HCT116 (cell line): ENCODE data around the gene SORCS2. TPM values are rescaled to one million over a fixed set of nuclear protein-coding genes. Genes with fewer than 3 reads are reported as not detected.

Experiments
- ATAC-seq: fragments of 200-7000 bp; cut with Tn5 transposase; 2 replicates; pipeline ENCODE4 v1.9.1; 2020; ENCODE audit warnings: mild to moderate bottlenecking, moderate library complexity
- BruUV-seq: library from RNA; stranded (reverse); fragments of 400-500 nt; replicated peaks from 2 replicates; lab custom pipeline; 2021; lab: Mats Ljungman, UMichigan
- CTCF ChIA-PET: fragments of 300-600 bp; sonication (Branson Sonifier 250); formaldehyde crosslinking; loops from one replicate; lab custom pipeline; 2021; ENCODE audit warnings: antibody characterized with exemption; lab: Charles Lee
- POLR2A ChIA-PET: fragments of 300-600, 350-600 bp; sonication (Branson Sonifier 250); formaldehyde crosslinking; loops from one replicate; lab custom pipeline; 2021; ENCODE audit warnings: antibody characterized with exemption; lab: Charles Lee
- RAD21 ChIA-PET, 2 experiments: fragments of 300-600 bp; sonication (Branson Sonifier 250); formaldehyde crosslinking; loops; one replicate each; lab custom pipeline; 2023; ENCODE audit warnings: low total read pairs in 2 of 2; ENCODE audit not compliant: uncharacterized antibody in 2 of 2, unreplicated experiment in 2 of 2, low non-redundant PET in 1 of 2; lab: Charles Lee
- DNase-seq: peaks from one replicate; pipeline ENCODE4 v3.0.0-alpha.2; 2010; ENCODE audit warnings: low read depth, low spot score
- H2AFZ ChIP-seq: fragments of 200-600 bp; shearing (Covaris generic), sonication (generic); 2 replicates; pipeline ENCODE4 v1.6.1; 2017; ENCODE audit warnings: low read depth, mixed run types, mixed read lengths, antibody characterized with exemption, low read length; ENCODE audit not compliant: poor library complexity, severe bottlenecking
- H3K27ac ChIP-seq: 2 replicates; pipeline ENCODE4 v1.5.1; 2012; ENCODE audit warnings: low read depth, low read length
- H3K27me3 ChIP-seq: fragments of 200-600 bp; sonication (generic); 2 replicates; pipeline ENCODE4 v1.6.1; 2016; ENCODE audit warnings: mixed run types, low read length, mixed read lengths; ENCODE audit not compliant: insufficient read depth
- H3K36me3 ChIP-seq, 2 experiments: fragments of 200-500 bp in 1 of 2; fragments of 200-600 bp in 1 of 2; sonication (Bioruptor generic) in 1 of 2; sonication (generic) in 1 of 2; 2 replicates each; pipeline versions ENCODE4 v1.5.1 to v1.6.1; 2014 to 2016; ENCODE audit warnings: low read length in 2 of 2, inconsistent platforms in 1 of 2, mixed read lengths in 1 of 2, mixed run types in 1 of 2; ENCODE audit not compliant: insufficient read depth in 2 of 2, control insufficient read depth in 1 of 2
- H3K4me1 ChIP-seq, 2 experiments: fragments of 200-600 bp in 1 of 2; sonication (generic) in 1 of 2; 2 replicates each; pipeline versions ENCODE4 v1.5.1 to v1.6.1; 2012 to 2017; ENCODE audit warnings: low read length in 2 of 2, inconsistent platforms in 1 of 2, mild to moderate bottlenecking in 1 of 2, mixed read lengths in 1 of 2, mixed run types in 1 of 2, moderate library complexity in 1 of 2; ENCODE audit not compliant: insufficient read depth in 2 of 2, control insufficient read depth in 1 of 2
- H3K4me2 ChIP-seq: fragments of 200-600 bp; sonication (generic); 2 replicates; pipeline ENCODE4 v1.6.1; 2017; ENCODE audit warnings: mixed run types, low read length, mixed read lengths
- H3K4me3 ChIP-seq, 2 experiments: fragments of 200-600 bp in 1 of 2; sonication (generic) in 1 of 2; replicated peaks in 1 of 2; 2 replicates each; pipeline ENCODE4 v1.5.1; 2011 to 2016; ENCODE audit warnings: low read length in 2 of 2, control low read depth in 1 of 2, low read depth in 1 of 2, mild to moderate bottlenecking in 1 of 2, mixed read lengths in 1 of 2, mixed run types in 1 of 2
- H3K79me2 ChIP-seq: fragments of 200-600 bp; sonication (generic); 2 replicates; pipeline ENCODE4 v1.6.1; 2017; ENCODE audit warnings: mild to moderate bottlenecking, mixed run types, low read length, moderate library complexity, mixed read lengths; ENCODE audit not compliant: insufficient read depth
- H3K9ac ChIP-seq: fragments of 200-600 bp; sonication (generic); 2 replicates; pipeline ENCODE4 v1.6.1; 2016; ENCODE audit warnings: low read length, mixed read lengths
- H3K9me2 ChIP-seq: fragments of 200-600 bp; sonication (generic), shearing (Covaris generic); 2 replicates; pipeline ENCODE4 v1.6.1; 2017; ENCODE audit warnings: mixed run types, mild to moderate bottlenecking, moderate library complexity; ENCODE audit not compliant: insufficient read depth
- H3K9me3 ChIP-seq, 2 experiments: fragments of 200-500 bp in 1 of 2; fragments of 200-600 bp in 1 of 2; sonication (Bioruptor generic) in 1 of 2; sonication (generic) in 1 of 2; 2 replicates each; pipeline ENCODE4 v1.6.1; 2014 to 2017; ENCODE audit warnings: low read length in 2 of 2, mixed read lengths in 2 of 2, inconsistent platforms in 1 of 2, low read depth in 1 of 2, mild to moderate bottlenecking in 1 of 2, mixed run types in 1 of 2, moderate library complexity in 1 of 2; ENCODE audit not compliant: control insufficient read depth in 1 of 2, insufficient read depth in 1 of 2
- H4K20me1 ChIP-seq: fragments of 200-600 bp; sonication (generic), shearing (Covaris generic); 2 replicates; pipeline ENCODE4 v1.6.1; 2017; ENCODE audit warnings: mixed run types, mild to moderate bottlenecking, moderate library complexity; ENCODE audit not compliant: insufficient read depth
- CBX3 ChIP-seq: IDR thresholded peaks from 2 replicates; pipeline ENCODE4 v1.6.1; 2012; ENCODE audit warnings: low read depth
- EGR1 ChIP-seq: IDR thresholded peaks from 2 replicates; pipeline ENCODE4 v1.6.1; 2012; ENCODE audit warnings: low read depth
- ELF1 ChIP-seq: IDR thresholded peaks from 2 replicates; pipeline ENCODE4 v1.6.1; 2012; ENCODE audit warnings: low read depth, borderline replicate concordance
- EZH2 ChIP-seq: fragments of 200-600 bp; sonication (generic); IDR thresholded peaks from 2 replicates; pipeline ENCODE4 v1.6.1; 2017; ENCODE audit warnings: antibody characterized with exemption, mixed run types
- FOSL1 ChIP-seq: IDR thresholded peaks from 2 replicates; pipeline ENCODE4 v1.6.1; 2012; ENCODE audit warnings: low read depth
- JUND ChIP-seq: IDR thresholded peaks from 2 replicates; pipeline ENCODE4 v1.6.1; 2012
- POLR2A ChIP-seq: IDR thresholded peaks from 2 replicates; pipeline ENCODE4 v1.7.0; 2011; ENCODE audit warnings: borderline replicate concordance; ENCODE audit not compliant: insufficient read depth, insufficient read length; ENCODE audit errors: extremely low read depth
- RAD21 ChIP-seq: IDR thresholded peaks from 2 replicates; pipeline ENCODE4 v1.6.1; 2012; ENCODE audit warnings: low read depth, mild to moderate bottlenecking
- REST ChIP-seq: IDR thresholded peaks from 2 replicates; pipeline ENCODE4 v1.6.1; 2012; ENCODE audit warnings: low read depth
- SP1 ChIP-seq: IDR thresholded peaks from 2 replicates; pipeline ENCODE4 v1.6.1; 2012; ENCODE audit warnings: low read depth
- SRF ChIP-seq: IDR thresholded peaks from 2 replicates; pipeline ENCODE4 v1.6.1; 2012; ENCODE audit warnings: low read depth
- TCF7L2 ChIP-seq: IDR thresholded peaks from 2 replicates; pipeline ENCODE4 v1.7.0; 2011; ENCODE audit warnings: borderline replicate concordance, inconsistent platforms; ENCODE audit not compliant: insufficient read depth, insufficient read length; ENCODE audit errors: extremely low read depth
- YY1 ChIP-seq: IDR thresholded peaks from 2 replicates; pipeline ENCODE4 v1.6.1; 2011; ENCODE audit warnings: low read length, low read depth, moderate library complexity, mild to moderate bottlenecking; ENCODE audit not compliant: insufficient replicate concordance; ENCODE audit errors: extremely low read depth
- ZBTB33 ChIP-seq: IDR thresholded peaks from 2 replicates; pipeline ENCODE4 v1.6.1; 2011; ENCODE audit warnings: mild to moderate bottlenecking, low read length, moderate library complexity; ENCODE audit not compliant: insufficient replicate concordance; ENCODE audit errors: extremely low read depth
- ZFX ChIP-seq: fragments of 450-650 bp; IDR thresholded peaks from 2 replicates; pipeline ENCODE4 v1.6.1; 2017
- ZNF274 ChIP-seq: fragments of 200-500 bp; sonication (Bioruptor generic); IDR thresholded peaks from 2 replicates; pipeline ENCODE4 v1.6.1; 2014; ENCODE audit warnings: mild to moderate bottlenecking, low read depth, low read length, inconsistent platforms
- intact Hi-C: fragments of 100-400 bp; cut with micrococcal nuclease; formaldehyde crosslinking; loops from 2 replicates; pipeline ENCODE4 v1.10.0; 2022
- total RNA-seq: library from RNA; stranded (reverse); gene quantifications from one replicate; pipeline ENCODE4 v1.2.1, GENCODE V29; 2021; ENCODE audit not compliant: unreplicated experiment
- TF ChIP-seq, protein P1 (sequence below): IDR thresholded peaks from 2 replicates; pipeline ENCODE4 v1.6.1; 2012

SORCS2 gene
- total RNA-seq, 1 experiment from 2014 or later: 0.37 TPM

GRCh38 chr4:7309181-7309580, 116.8 kb downstream of the SORCS2 start:
- intact Hi-C loops: no loop called here
- no peak overlapping the region for H3K27ac ChIP-seq
- no peak overlapping the region for H3K4me2 ChIP-seq
- ATAC-seq (no peak), DNase-seq (no peak)
- H4K20me1 ChIP-seq: no peaks in the 10 kb centered on the region
- no peaks in the 10 kb centered on the region for H3K36me3 ChIP-seq
- peaks cover 9% of the 10 kb centered on the region; the same call in 1 of the 2 replicates for H3K27me3 ChIP-seq
- H3K79me2 ChIP-seq: no peaks in the 10 kb centered on the region
- BruUV-seq: no TSS peak
- no peaks in the 10 kb centered on the region for H3K9me3 ChIP-seq
- H3K9ac ChIP-seq: no peak overlapping the region
- ChIA-PET POLR2A (no interaction called here), CTCF (interaction anchor here (1.1 kb wide), 1 partner anchor 26 kb away, joined by 3 read pairs; no protein-coding TSS in a partner anchor), RAD21 (no interaction called here)
- H3K4me3 ChIP-seq: no peak overlapping the region
- H3K4me1 ChIP-seq: no peaks in the 10 kb centered on the region
- TF ChIP-seq, protein P1, sequence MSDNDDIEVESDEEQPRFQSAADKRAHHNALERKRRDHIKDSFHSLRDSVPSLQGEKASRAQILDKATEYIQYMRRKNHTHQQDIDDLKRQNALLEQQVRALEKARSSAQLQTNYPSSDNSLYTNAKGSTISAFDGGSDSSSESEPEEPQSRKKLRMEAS: no peak
- no peak for TF ChIP-seq SRF
- no peak for TF ChIP-seq ZBTB33
- TF ChIP-seq SP1: no peak
- TF ChIP-seq TCF7L2: no peak
- no peak for TF ChIP-seq ELF1
- no peak for TF ChIP-seq FOSL1
- no peak for TF ChIP-seq POLR2A
- no peak for TF ChIP-seq ZNF274
- TF ChIP-seq EZH2: no peak
- TF ChIP-seq CBX3: no peak
- TF ChIP-seq RAD21: no peak
- TF ChIP-seq ZFX: no peak
- TF ChIP-seq REST: no peak
- TF ChIP-seq JUND: no peak
- TF ChIP-seq YY1: no peak
- no peak for TF ChIP-seq EGR1
- no peaks in the 10 kb centered on the region for H3K9me2 ChIP-seq
- H2AFZ ChIP-seq: no peak overlapping the region
